ENCODE data around the gene NUDT8.
"Not testable (repeated sequence)": the region's sequence is repeated elsewhere in the genome, so short reads cannot be mapped to it uniquely, and the experiment has no call there.

Gene NUDT8

DNA sequence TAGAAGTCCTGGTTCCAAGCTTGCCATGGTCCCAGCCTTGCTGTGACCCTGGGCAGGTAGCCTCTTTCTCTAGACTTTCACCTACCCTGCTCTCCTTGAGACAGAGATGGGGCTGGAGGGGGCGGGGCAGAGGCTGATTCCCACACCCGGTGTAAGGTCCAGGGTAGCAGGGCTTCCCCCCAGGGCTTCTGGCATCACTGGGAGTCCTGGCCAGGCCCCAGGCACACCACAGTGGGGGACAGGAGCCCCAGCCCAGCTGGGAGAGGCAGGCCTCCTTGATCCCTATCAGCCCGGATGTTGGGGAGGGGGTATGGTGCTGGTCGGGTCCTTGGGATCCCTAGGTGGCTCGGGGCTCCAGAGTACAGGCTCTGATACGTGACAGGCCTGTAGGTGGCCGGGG, 1.7 kb upstream of the NUDT8 start:
- Mint-ChIP-seq H3K27me3 (peaks cover 0 to 3% of the 10 kb centered on the region in 2 donors), H3K4me1 (peaks cover 16 to 26% of the 10 kb centered on the region in 2 donors), H3K9me3 (no peaks in the 10 kb centered on the region), H3K27ac (no peak overlapping the region), H3K36me3 (peaks cover 14 to 15% of the 10 kb centered on the region in 2 donors), H3K4me3 (peak overlapping the region in 1 of 2 donors; percentile 86)
- DNase-seq, result no peak
- no peak for ATAC-seq (replicated peaks)

- H3K36me3 Mint-ChIP-seq, result peaks cover 14 to 18% of the 10 kb centered on the region in 2 donors
- H3K4me3 Mint-ChIP-seq, result peak overlapping the region; percentile 82 to 86
- peak overlapping the region; percentile 88 for H3K27ac Mint-ChIP-seq
- peaks cover 0 to 3% of the 10 kb centered on the region in 2 donors for H3K27me3 Mint-ChIP-seq
- peaks cover 16 to 26% of the 10 kb centered on the region in 2 donors for H3K4me1 Mint-ChIP-seq
- DNase-seq (no peak), ATAC-seq (replicated peaks) (no peak)
- no peaks in the 10 kb centered on the region for H3K9me3 Mint-ChIP-seq
These were observed 1.2 kb upstream of the NUDT8 start for GRCh38 chr11:67630943-67631331.

DNA sequence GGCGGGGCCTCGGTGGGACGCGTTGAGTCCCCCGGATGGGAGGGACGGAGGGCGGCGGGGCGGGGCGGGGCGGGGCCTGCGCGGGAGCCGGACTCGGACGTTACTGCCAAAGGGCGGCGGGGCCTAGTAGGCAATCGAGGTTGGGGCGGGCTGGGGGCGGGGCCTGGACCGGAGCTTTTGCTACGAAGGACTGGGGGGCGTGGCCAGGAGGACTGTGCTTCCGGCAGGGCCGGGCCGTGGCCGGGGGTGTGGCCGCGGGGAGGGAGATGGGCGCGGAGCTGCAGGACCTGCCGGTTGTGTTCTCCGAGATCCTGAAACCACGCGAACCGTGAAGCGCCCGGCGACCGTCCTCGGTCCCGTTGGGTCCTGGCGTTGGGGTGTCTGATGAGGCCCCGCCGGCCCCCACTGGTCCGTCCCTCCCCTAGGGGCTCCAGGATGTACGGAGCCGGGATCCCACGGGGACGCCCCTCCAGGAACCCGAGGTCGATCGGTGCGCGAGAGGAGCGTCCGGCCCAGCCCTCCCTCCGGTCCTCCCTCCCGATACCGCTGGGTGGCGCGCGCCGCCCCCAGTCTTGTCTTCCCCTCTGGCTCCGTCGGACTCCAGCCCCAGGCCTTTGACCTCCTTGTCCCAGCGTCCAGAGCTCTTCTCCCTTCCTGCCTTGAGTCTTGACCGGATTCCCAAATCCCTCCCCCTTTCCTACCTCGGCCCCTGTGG, 648 bp upstream of the NUDT8 start:
- Mint-ChIP-seq H3K9me3 (no peaks in the 10 kb centered on the region), H3K4me3 (peak overlapping the region; percentile 82 to 86), H3K36me3 (peaks cover 14 to 18% of the 10 kb centered on the region in 2 donors)

GRCh38 chr11:67628710-67629385, 889 bp downstream of the NUDT8 start:
- Mint-ChIP-seq H3K27me3 (no peaks in the 10 kb centered on the region), H3K9me3 (no peaks in the 10 kb centered on the region), H3K27ac (peak overlapping the region; percentile 93), H3K36me3 (peaks cover 14 to 18% of the 10 kb centered on the region in 2 donors), H3K4me1 (peaks cover 16 to 33% of the 10 kb centered on the region in 2 donors), H3K4me3 (peak overlapping the region; percentile 79 to 81)
- ATAC-seq (replicated peaks) (no peak), DNase-seq (no peak)

More for the DNA sequence above, 648 bp upstream of the NUDT8 start:
- DNase-seq (peak; percentile 96), ATAC-seq (replicated peaks) (peak; percentile 68 to 76)
- peak overlapping the region; percentile 88 for H3K27ac Mint-ChIP-seq
- peaks cover 16 to 28% of the 10 kb centered on the region in 2 donors for H3K4me1 Mint-ChIP-seq
- peaks cover 0 to 3% of the 10 kb centered on the region in 2 donors for H3K27me3 Mint-ChIP-seq

GRCh38 chr11:67627812-67628624, 1.7 kb downstream of the NUDT8 start:
- H3K36me3 Mint-ChIP-seq, result peaks cover 14 to 18% of the 10 kb centered on the region in 2 donors
- DNase-seq (no peak), ATAC-seq (replicated peaks) (no peak)
- H3K4me1 Mint-ChIP-seq, result peaks cover 16 to 33% of the 10 kb centered on the region in 2 donors
- H3K27me3 Mint-ChIP-seq, result no peaks in the 10 kb centered on the region
- H3K4me3 Mint-ChIP-seq, result peak overlapping the region in 1 of 2 donors; percentile 50
- peak overlapping the region; percentile 25 for H3K27ac Mint-ChIP-seq
- no peaks in the 10 kb centered on the region for H3K9me3 Mint-ChIP-seq

DNA sequence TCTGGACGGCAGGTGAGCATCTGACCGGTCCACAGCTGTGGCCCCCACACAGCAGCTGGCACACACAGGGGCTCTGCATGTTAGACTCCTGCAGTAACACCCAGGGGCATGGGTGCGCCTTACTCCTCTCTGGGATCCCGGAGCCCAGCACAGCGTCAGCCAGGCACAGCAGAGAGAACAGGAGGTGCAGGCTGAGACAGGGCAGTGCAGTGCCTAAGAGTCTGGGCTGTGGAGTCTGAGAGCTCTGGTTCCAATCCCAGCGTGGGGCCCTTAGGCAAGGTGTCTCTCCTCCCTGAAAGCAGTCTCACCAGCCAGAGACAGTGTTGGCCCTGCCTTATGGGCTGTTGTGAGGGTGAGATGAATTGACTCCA, 2.3 kb downstream of the NUDT8 start:
- peaks cover 14 to 18% of the 10 kb centered on the region in 2 donors for H3K36me3 Mint-ChIP-seq
- H3K9me3 Mint-ChIP-seq, result no peaks in the 10 kb centered on the region
- no peaks in the 10 kb centered on the region for H3K27me3 Mint-ChIP-seq
- DNase-seq (no peak), ATAC-seq (replicated peaks) (no peak)
- peak overlapping the region; percentile 25 for H3K27ac Mint-ChIP-seq
- H3K4me1 Mint-ChIP-seq, result peaks cover 16 to 33% of the 10 kb centered on the region in 2 donors
- peak overlapping the region in 1 of 2 donors; percentile 50 for H3K4me3 Mint-ChIP-seq

DNA sequence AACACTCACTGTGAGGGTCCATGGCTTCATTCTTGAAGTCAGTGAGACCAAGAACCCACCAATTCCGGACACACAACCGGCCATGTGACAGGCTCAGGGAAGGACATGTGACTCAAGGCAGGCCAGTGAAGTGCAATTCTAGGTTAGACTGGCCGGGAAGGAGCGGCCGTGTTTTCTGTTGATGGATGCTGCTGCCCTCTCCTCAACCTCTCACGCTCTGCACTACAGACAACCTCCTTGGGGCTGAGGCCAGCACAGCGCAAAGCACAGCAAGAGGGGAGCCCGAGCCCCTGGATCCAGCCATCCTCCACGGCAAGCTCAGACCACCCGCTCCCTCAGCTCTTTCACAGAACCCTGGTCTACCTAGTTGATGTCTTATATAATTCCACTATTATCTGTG, 2.8 kb downstream of the NUDT8 start:
- Mint-ChIP-seq H3K27ac (no peak overlapping the region), H3K4me3 (no peak overlapping the region), H3K9me3 (no peaks in the 10 kb centered on the region), H3K36me3 (peaks cover 14 to 18% of the 10 kb centered on the region in 2 donors), H3K27me3 (no peaks in the 10 kb centered on the region), H3K4me1 (peaks cover 15 to 31% of the 10 kb centered on the region in 2 donors)
- no peak for DNase-seq
- no peak for ATAC-seq (replicated peaks)

DNA sequence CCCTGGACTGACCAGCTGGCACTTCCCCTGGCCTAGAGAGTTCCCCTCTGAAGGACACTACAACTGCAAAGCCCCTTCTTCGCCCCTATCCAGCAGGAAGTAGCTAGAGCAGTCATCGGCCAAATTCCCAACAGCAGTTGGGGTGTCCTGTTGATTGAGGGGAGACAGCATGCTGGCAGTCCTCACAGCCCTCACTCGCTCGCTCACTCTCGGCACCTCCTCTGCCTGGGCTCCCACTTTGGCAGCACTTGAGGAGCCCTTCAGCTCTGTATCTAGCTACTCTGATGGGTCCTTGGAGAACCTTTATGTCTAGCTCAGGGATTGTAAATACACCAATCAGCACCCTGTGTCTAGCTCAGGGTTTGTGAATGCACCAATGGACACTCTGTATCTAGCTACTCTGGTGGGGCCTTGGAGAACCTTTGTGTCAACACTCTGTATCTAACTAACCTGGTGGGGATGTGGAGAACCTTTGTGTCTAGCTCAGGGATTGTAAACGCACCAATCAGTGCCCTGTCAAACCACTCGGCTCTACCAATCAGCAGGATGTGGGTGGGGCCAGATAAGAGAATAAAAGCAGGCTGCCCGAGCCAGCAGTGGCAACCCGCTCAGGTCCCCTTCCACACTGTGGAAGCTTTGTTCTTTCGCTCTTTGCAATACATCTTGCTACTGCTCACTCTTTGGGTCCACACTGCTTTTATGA, 3.5 kb downstream of the NUDT8 start:
- not testable (repeated sequence) for H3K27ac Mint-ChIP-seq

DNA sequence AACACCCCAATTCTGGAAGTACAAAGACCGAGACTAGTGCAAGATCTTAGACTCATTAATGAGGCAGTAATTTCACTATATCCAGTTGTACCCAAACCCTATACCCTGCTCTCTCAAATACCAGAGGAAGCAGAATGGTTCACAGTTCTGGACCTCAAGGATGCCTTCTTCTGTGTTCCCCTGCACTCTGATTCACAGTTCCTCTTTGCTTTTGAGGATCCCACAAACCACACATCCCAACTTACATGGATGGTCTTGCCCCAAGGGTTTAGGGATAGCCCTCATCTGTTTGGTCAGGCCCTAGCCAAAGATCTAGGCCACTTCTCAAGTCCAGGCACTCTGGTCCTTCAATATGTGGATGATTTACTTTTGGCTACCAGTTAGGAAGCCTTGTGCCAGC, 5.9 kb downstream of the NUDT8 start:
- not testable (repeated sequence) for DNase-seq; H3K9me3 Mint-ChIP-seq; H3K4me3 Mint-ChIP-seq; H3K27me3 Mint-ChIP-seq; H3K27ac Mint-ChIP-seq; ATAC-seq (replicated peaks)
- Mint-ChIP-seq H3K36me3 (peaks cover 22 to 29% of the 10 kb centered on the region in 2 donors), H3K4me1 (peaks cover 8 to 15% of the 10 kb centered on the region in 2 donors)

More for the DNA sequence above, 3.5 kb downstream of the NUDT8 start:
- not testable (repeated sequence) for DNase-seq; ATAC-seq (replicated peaks); H3K27me3 Mint-ChIP-seq; H3K4me3 Mint-ChIP-seq; H3K9me3 Mint-ChIP-seq
- Mint-ChIP-seq H3K36me3 (peaks cover 14 to 18% of the 10 kb centered on the region in 2 donors), H3K4me1 (peaks cover 15 to 28% of the 10 kb centered on the region in 2 donors)

- DNase-seq; H3K9me3 Mint-ChIP-seq; ATAC-seq (replicated peaks); H3K27me3 Mint-ChIP-seq; H3K4me1 Mint-ChIP-seq; H3K4me3 Mint-ChIP-seq; H3K27ac Mint-ChIP-seq: not testable (repeated sequence)
- H3K36me3 Mint-ChIP-seq, result peaks cover 22 to 29% of the 10 kb centered on the region in 2 donors
These were observed 6.8 kb downstream of the NUDT8 start for GRCh38 chr11:67622905-67623304.

- ATAC-seq (replicated peaks), result not testable (repeated sequence)
These were observed 7.8 kb downstream of the NUDT8 start for GRCh38 chr11:67621928-67622327.

DNA sequence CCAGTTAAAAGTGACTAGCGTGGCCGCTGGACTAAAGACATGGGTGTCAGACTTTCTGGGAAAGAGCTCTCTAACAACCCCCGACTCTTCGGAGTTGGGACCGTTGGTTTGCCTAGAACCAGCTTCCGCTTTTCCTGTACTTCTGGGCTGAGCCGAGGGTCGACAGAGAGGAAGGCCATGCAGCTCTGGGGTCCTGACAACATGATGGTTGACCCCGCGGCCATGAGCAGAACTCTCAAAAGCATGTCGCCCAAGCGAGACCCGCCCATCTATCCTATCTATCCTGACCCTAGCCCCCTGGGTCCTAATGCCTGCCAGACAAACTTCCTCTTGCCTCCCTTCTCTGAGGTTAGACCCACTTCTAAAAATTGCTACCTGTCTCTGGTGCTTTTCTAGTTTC, 9.1 kb downstream of the NUDT8 start:
- H3K27me3 Mint-ChIP-seq; H3K27ac Mint-ChIP-seq; H3K4me3 Mint-ChIP-seq; DNase-seq; ATAC-seq (replicated peaks); H3K9me3 Mint-ChIP-seq: not testable (repeated sequence)
- peaks cover 8 to 17% of the 10 kb centered on the region in 2 donors for H3K36me3 Mint-ChIP-seq
- H3K4me1 Mint-ChIP-seq, result peaks cover 12 to 16% of the 10 kb centered on the region in 2 donors

More at GRCh38 chr11:67621928-67622327, 7.8 kb downstream of the NUDT8 start:
- H3K9me3 Mint-ChIP-seq, DNase-seq, H3K4me1 Mint-ChIP-seq, H3K27ac Mint-ChIP-seq, H3K4me3 Mint-ChIP-seq, H3K27me3 Mint-ChIP-seq: not testable (repeated sequence)
- peaks cover 12 to 24% of the 10 kb centered on the region in 2 donors for H3K36me3 Mint-ChIP-seq

GRCh38 chr11:67619683-67620618, 9.8 kb downstream of the NUDT8 start:
- not testable (repeated sequence) for H3K27me3 Mint-ChIP-seq; H3K9me3 Mint-ChIP-seq; H3K27ac Mint-ChIP-seq; H3K4me3 Mint-ChIP-seq; ATAC-seq (replicated peaks); DNase-seq
- Mint-ChIP-seq H3K4me1 (peaks cover 16% of the 10 kb centered on the region in 2 donors), H3K36me3 (peaks cover 9 to 17% of the 10 kb centered on the region in 2 donors)

Data from stimulated activated naive B cell treated with anti-CD40 and anti-IgM and Interleukin-4, amounts not matched to agents 10 μg/mL and 1 μg/mL and 100 μg/mL, for 72 hours (primary cell).